A673 (cell line): ENCODE data around the gene SATL1. TPM values are rescaled to one million over a fixed set of nuclear protein-coding genes. Genes with fewer than 3 reads are reported as not detected.

Source experiments
- BruUV-seq: library from RNA; stranded (reverse); fragments of 400-500 nt; replicated peaks from 2 replicates; lab custom pipeline; 2021; lab: Mats Ljungman, UMichigan
- CTCF ChIA-PET: fragments of 300-600 bp; sonication (Branson Sonifier 250); formaldehyde crosslinking; loops from one replicate; lab custom pipeline; 2022; ENCODE audit warnings: antibody characterized with exemption; lab: Charles Lee
- POLR2A ChIA-PET: fragments of 300-600 bp; sonication (Branson Sonifier 250); formaldehyde crosslinking; loops from one replicate; lab custom pipeline; 2022; ENCODE audit warnings: antibody characterized with exemption; ENCODE audit not compliant: low non-redundant PET; lab: Charles Lee
- DNase-seq: peaks from one replicate; pipeline ENCODE4 v3.0.0-alpha.2; 2015; ENCODE audit warnings: low spot score
- H3K27ac ChIP-seq: fragments of 200-600 bp; sonication (generic); 2 replicates; pipeline ENCODE4 v1.5.1; 2016; ENCODE audit warnings: mixed run types, low read depth, mild to moderate bottlenecking, mixed read lengths, antibody characterized with exemption, low read length; ENCODE audit not compliant: poor library complexity, severe bottlenecking
- H3K27me3 ChIP-seq: fragments of 200-600 bp; sonication (generic); replicated peaks from 2 replicates; pipeline ENCODE4 v1.6.1; 2017; ENCODE audit warnings: mixed run types, low read depth, mild to moderate bottlenecking, mixed read lengths, antibody characterized with exemption, low read length; ENCODE audit not compliant: insufficient read depth, poor library complexity
- H3K36me3 ChIP-seq: fragments of 200-600 bp; sonication (generic); 2 replicates; pipeline ENCODE4 v1.6.1; 2016; ENCODE audit warnings: mixed run types, mild to moderate bottlenecking, mixed read lengths, antibody characterized with exemption, low read length; ENCODE audit not compliant: insufficient read depth, poor library complexity, severe bottlenecking
- H3K4me1 ChIP-seq: fragments of 200-600 bp; sonication (generic); 2 replicates; pipeline ENCODE4 v1.6.1; 2017; ENCODE audit warnings: mixed run types, mild to moderate bottlenecking, mixed read lengths, antibody characterized with exemption, low read length; ENCODE audit not compliant: insufficient read depth, poor library complexity, severe bottlenecking
- H3K4me3 ChIP-seq: fragments of 200-600 bp; sonication (generic); 2 replicates; pipeline ENCODE4 v1.5.1; 2016; ENCODE audit warnings: low read depth, mixed run types, mild to moderate bottlenecking, mixed read lengths, low read length; ENCODE audit not compliant: poor library complexity, severe bottlenecking
- H3K9me3 ChIP-seq: fragments of 200-600 bp; sonication (generic); 2 replicates; pipeline ENCODE4 v1.6.1; 2016; ENCODE audit warnings: mixed run types, low read depth, mild to moderate bottlenecking, mixed read lengths, antibody characterized with exemption, low read length; ENCODE audit not compliant: poor library complexity, severe bottlenecking
- CTCF ChIP-seq: fragments of 300-800, 200-600 bp; sonication (generic); conservative IDR thresholded peaks from 2 replicates; pipeline ENCODE4 v1.5.1; 2017; ENCODE audit warnings: low read depth, mild to moderate bottlenecking, antibody characterized with exemption, low read length, moderate library complexity, mixed read lengths
- EZH2 ChIP-seq: fragments of 200-600 bp; sonication (generic); IDR thresholded peaks from 2 replicates; pipeline ENCODE4 v1.6.1; 2017; ENCODE audit warnings: borderline replicate concordance, low read depth, mild to moderate bottlenecking, mixed read lengths, antibody characterized with exemption, low read length; ENCODE audit not compliant: poor library complexity, severe bottlenecking
- intact Hi-C: fragments of 100-400 bp; cut with micrococcal nuclease; formaldehyde crosslinking; loops from one replicate; pipeline ENCODE4 v1.10.0; 2022; ENCODE audit not compliant: unreplicated experiment
- total RNA-seq: library from RNA; stranded (reverse); gene quantifications from 2 replicates; pipeline ENCODE4 v1.2.3, GENCODE V29; 2021

Gene SATL1
- total RNA-seq, 1 experiment from 2014 or later: 0.13 TPM

DNA sequence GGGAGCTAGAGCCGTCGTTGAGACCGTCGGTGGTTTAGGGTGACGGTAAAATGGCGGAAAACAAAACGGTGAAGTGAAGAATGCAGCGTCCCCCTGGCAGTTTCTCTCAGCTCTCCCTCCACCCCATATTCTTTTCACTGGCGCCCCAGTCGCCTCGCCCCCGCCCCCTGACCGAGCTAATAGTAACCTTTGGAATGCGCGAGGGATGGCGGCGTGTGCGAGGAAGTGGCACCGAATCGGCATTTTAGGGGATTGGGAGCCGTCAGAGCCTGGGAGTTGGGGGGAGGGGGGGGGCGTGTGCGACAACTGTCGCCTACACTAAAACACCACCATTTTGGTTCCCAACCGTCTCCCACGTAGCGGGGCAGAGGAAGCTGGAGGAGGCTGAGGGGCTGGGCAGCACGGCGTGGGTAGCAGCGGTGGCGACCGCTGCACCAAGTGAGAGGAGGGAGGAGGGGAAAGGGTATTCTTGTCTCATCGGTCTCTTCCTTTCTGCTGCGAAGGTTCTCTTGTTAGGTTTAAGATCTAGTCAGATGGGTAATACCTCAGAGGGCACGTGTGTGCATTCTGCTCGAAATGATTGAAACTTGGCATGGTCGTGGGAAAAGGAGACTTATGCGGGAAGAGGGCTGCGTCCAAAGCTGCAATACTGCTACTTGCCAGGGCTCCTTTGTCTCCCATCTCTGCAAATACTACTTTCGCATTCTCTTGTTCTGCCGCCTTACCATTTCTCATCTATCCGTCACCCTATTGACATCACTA lies 1.1 kb upstream of the SATL1 start:
- POLR2A ChIA-PET: interaction anchor here (0.9 kb wide), 1 partner anchor 14 kb away, joined by 3 read pairs; no protein-coding TSS in a partner anchor

GRCh38 chrX:85243155-85243554 lies 424 bp downstream of the SATL1 start:
- CTCF ChIA-PET: no interaction called here
- no TSS peak for BruUV-seq

More for the DNA sequence above, 1.1 kb upstream of the SATL1 start:
- Histone ChIP-seq H3K9me3 (no peaks in the 10 kb centered on the region), H3K27ac (peak overlapping the region; percentile 86), H3K27me3 (no peaks in the 10 kb centered on the region), H3K4me1 (peaks cover 3% of the 10 kb centered on the region), H3K36me3 (no peaks in the 10 kb centered on the region), H3K4me3 (peak overlapping the region; percentile 67)
- CTCF ChIA-PET: no interaction called here
- TSS peak; percentile 28 for BruUV-seq
- intact Hi-C loops: no loop called here
- TF ChIP-seq CTCF (no peak), EZH2 (no peak)
- peak; percentile 54 for DNase-seq

GRCh38 chrX:85223359-85223758 lies 20.2 kb downstream of the SATL1 start:
- BruUV-seq: no TSS peak
- POLR2A ChIA-PET: no interaction called here
- H3K27ac ChIP-seq: no peak overlapping the region

More at GRCh38 chrX:85243155-85243554, 424 bp downstream of the SATL1 start:
- H3K27ac ChIP-seq: no peak overlapping the region
- H3K27me3 ChIP-seq: no peaks in the 10 kb centered on the region
- TF ChIP-seq EZH2: no peak
- TF ChIP-seq CTCF: no peak
- peak overlapping the region; percentile 67 for H3K4me3 ChIP-seq
- H3K36me3 ChIP-seq: no peaks in the 10 kb centered on the region
- intact Hi-C loops: no loop called here
- DNase-seq: peak; percentile 2
- POLR2A ChIA-PET: no interaction called here
- no peaks in the 10 kb centered on the region for H3K9me3 ChIP-seq
- H3K4me1 ChIP-seq: peaks cover 3% of the 10 kb centered on the region

More at GRCh38 chrX:85223359-85223758, 20.2 kb downstream of the SATL1 start:
- TF ChIP-seq EZH2 (no peak), CTCF (no peak)
- Histone ChIP-seq H3K27me3 (no peaks in the 10 kb centered on the region), H3K36me3 (no peaks in the 10 kb centered on the region), H3K9me3 (no peaks in the 10 kb centered on the region), H3K4me1 (no peaks in the 10 kb centered on the region), H3K4me3 (no peak overlapping the region)
- intact Hi-C loops: no loop called here
- CTCF ChIA-PET: no interaction called here
- DNase-seq: no peak
